Body of pancreas (tissue), 4 donors: ENCODE measurements around the gene MAP2K7.

Experiments used
- POLR2A ChIP-seq, 3 donors: fragments of 450-650 bp; IDR thresholded peaks; one replicate each; pipeline ENCODE4 v1.6.1; 2016; ENCODE audit warnings: antibody characterized with exemption in 3 of 3, mild to moderate bottlenecking in 2 of 3
- TF ChIP-seq, protein P1 (sequence below), 7 experiments: fragments of 450-650 bp in 4 of 7; fragments of 200-600 bp in 3 of 7; sonication (generic) in 3 of 7; IDR thresholded peaks; one replicate each; pipeline ENCODE4 v1.5.1; 2016 to 2019; ENCODE audit warnings: antibody characterized with exemption in 7 of 7

DNA sequence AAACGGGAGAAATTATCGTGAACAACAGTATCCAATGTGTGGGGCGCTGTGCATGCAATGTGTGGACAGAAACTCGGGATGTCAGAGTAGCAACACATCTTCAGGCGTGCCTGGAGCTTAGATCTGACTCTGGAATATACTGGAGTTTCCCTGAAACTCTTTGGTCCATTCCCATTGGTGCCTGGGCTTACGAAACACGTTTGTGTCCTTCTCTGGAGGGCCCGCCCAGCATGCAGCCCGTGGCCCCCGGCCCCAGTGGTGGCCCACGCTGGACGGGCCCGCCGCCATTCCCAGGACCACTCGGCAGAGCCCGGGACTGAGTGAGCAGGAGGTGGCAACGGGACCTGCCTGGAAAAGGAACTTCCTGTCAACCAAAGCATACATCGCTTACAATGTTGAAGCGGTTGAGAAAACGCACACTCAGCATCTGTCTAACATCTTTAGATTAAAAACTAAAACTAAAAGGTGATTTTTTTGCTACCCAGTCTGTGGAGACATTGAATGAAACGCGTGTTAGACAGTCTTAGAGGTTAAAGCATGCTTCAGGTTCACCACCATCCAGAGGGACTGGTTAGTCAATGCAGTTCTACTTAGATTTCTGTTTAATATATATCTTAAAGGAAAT is 59.1 kb downstream of the MAP2K7 start:
- TF ChIP-seq, protein P1, sequence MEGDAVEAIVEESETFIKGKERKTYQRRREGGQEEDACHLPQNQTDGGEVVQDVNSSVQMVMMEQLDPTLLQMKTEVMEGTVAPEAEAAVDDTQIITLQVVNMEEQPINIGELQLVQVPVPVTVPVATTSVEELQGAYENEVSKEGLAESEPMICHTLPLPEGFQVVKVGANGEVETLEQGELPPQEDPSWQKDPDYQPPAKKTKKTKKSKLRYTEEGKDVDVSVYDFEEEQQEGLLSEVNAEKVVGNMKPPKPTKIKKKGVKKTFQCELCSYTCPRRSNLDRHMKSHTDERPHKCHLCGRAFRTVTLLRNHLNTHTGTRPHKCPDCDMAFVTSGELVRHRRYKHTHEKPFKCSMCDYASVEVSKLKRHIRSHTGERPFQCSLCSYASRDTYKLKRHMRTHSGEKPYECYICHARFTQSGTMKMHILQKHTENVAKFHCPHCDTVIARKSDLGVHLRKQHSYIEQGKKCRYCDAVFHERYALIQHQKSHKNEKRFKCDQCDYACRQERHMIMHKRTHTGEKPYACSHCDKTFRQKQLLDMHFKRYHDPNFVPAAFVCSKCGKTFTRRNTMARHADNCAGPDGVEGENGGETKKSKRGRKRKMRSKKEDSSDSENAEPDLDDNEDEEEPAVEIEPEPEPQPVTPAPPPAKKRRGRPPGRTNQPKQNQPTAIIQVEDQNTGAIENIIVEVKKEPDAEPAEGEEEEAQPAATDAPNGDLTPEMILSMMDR (IDR thresholded peaks at IDR 0.05), result no peak
- no peak for TF ChIP-seq POLR2A (IDR thresholded peaks at IDR 0.05)
